Femur (tissue), 1 donor: ENCODE results near the gene PASK.

Experiments used
- DNase-seq: peaks from one replicate; pipeline ENCODE4 v3.0.0-alpha.2; 2017

The PASK gene

DNA sequence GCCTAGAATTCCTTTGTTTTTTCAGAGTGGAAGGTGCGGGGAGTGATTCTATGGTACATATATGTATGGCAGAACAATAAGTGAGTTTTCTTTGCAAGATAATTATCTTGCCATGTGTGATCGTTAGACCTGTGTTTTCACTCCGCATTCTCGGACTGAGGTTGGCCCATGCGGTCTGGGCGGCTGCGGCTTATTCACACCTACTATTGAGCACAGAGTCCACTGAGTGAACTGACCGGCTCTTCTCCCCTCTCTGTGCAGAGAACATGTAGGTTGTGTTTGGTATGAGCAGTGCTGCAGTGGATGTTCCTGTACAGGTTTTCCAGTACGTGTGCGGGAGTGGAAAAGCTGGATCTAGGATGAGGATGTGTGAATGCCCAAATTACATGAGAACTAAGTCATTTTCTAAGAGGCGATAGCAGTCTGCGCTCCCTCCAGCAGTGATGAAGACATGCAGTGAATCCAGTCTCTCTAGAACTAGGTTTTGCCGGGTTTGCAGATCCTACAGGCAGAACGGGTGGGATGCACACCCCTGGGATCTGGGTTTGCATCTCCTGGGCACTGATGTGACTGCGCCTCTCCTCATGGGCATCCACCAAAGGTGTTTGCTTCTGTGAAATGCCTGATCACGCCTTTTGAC is 74.3 kb downstream of the PASK start:
- DNase-seq, result no peak

DNA sequence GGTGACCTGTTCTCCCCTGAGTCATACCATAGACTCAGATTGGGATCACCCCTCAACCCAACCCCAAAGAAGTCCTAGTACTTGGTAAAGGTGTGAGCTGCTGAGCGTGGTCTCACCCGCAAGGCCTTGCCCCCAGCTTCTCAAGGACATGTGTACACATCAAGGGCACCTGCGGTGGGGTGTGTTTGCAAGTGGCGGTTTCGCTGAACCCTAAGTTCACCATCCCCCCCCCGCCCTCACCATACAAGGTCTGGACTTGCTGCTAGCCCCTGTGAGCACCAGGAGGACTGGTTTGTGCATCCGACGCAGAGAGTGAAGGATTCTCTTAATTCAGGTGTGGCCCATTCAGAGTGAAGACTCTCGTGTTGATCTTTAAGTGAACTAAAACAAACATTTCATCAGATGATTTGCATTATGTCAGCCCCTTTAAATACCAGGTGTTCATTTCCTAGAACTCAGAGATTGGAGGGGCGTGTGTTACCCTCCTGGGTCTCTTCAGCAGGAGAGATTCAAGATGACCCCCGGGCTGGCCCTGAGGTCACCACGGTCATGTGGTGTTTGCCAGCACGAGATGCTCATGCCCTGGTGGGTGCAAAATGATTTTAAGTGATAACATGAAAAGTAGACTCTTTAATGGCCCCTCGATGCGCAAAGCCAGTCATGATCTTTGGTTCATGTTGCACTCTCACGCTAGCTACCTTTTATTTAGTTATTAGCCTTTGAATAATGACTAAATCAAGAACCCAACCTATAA is 75.0 kb downstream of the PASK start:
- DNase-seq, result no peak

DNA sequence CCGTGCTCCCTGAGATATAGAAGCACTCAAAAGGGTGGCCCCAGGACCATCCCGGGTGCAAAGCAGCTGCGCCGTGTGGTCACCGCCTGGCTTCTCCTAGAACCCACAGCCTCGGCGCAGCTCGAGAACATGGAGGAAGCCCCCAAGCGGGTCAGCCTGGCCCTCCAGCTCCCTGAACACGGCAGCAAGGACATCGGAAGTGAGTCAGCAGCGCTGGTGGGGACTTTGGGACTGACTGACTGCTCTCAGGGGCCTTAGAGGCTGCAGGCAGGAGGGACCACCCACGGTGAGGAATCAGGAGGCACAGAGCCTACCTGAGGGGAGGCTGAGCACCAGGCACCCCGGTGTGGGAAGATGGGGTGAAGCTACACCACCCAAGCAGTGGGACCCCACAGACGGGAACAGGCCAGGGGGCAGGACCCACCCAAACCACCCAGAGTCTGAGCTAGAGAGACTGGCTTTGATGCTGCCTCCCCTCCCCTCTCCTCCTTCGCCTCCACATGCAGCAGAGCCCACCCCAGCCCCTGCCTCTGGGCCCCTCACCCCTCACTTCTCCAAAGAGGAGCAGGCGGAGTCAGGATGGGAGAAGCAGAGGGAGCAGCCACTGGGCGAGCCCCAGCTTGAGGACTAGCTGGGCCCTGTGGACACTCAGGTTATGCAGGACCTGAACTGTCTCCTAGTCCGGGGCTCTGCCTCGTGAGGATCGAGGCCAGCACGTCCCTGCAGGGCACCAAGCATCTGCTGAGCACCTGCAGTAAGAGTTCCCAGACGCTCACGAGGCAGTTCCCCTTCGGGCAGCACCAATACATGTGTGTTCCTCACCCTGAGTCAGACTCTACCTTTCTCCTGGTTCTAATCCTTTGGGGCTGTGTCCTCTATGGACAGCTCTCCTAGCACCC is 75.9 kb downstream of the PASK start:
- no peak for DNase-seq

DNA sequence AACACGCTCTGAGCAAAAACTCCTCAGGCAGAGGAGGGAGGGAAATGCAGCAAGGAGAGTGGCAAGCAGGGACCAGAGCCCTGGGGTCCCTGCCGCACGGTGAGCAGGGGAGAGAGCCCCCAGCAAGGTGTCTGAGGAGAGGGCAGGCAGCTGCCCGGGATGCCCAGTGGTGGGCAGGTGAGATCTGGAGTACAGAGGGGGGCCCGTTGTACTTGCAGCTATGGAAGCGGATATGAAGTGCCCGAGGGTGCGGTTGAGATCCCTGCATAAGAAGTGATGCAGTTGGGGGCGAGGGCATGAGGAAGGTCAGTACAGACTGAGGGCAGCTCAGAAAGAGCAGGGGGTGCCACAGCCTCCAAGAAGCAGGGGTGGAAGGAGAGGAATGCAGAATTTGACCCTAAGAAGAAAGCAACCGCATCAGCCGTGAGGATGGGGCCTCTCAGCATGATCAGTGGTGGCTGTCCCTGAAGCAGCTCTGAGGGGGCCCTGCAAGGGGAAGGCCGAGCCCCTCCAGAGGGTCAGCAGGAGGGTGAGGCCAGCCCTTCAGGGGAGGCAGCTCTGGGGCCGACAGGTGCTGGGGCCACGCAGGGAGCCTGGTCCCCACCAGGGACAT is 76.6 kb downstream of the PASK start:
- DNase-seq, result no peak

DNA sequence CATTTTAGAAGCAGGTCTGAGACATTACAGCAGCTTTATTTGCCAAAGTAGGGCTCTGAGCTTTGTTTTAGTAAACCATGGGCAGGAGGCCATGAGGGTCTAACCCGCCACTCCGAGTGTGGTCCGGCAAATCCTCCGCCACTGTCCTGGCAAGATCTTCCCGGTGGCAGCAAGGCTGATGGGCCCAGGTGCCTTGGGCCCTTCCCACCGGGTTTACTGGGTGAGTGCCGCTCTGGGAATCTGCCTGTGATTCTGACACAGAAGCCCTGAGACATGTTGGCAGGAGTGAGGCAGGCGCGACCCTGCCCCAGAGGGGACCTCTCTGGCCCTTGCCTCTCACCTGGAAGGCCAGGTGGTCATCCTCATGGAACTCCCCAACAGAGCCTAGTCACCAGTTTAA is 77.1 kb downstream of the PASK start:
- no peak for DNase-seq

DNA sequence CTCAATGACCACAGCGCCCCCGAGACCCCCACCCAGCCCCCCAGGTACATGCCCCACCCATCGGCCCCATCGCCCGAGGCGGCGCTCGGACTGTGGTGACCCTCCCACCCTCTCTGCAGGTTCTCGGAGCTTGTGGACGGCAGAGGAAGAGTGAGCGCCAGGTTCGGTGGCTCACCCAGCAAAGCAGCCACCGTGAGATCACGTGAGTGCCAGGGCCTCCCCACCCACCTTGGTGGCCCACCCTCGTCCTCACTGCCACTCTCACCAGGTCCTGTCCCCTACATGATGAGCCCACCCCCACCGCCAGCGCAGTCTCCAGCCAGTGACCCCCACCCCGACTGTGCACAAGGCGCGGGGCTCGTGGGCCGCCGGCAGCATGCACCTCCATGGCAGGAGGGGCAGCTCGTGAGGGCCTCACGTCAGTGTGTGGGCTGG is 77.6 kb downstream of the PASK start:
- DNase-seq, result no peak

DNA sequence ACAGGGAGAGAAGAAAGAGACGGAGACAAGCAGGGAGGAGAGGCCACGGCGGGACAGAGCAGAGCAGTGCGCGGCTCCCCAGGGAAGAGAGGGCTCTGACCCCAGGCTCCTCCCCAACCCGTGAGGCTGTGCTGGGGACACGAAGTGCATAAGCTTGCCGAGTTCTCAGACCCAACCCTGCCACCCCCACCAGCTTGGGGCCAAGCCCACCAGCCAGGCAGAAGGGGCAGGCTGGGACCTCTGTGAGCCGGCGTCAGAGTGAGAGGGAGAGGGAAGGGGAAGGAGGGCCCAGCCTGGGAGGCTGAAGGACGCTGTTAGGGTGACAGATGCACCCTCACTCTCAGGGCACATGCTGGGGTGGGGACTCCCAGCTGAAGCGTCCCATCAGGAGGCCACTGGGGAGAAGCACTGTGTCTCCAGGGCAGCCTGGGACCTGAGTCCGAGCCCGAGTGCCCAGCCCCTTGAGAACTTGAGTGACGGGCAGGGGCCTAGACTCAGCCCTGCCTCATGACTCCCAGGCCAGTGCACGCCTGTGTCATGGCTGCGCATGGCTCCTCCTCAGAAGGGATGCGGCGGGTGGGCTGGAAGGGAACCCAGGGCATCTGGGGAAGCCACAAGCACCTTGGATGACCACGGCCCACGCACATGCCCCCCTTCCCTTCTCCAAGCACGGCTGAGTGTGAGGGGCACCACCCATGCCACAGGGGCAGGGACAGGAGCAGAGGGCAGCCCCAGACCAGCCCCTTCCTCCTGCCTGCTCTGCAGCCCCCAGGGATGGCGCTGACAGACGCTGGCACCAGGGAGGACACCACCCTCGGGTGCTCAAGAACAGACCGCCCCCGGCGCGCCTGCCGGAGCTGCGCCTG is 78.2 kb downstream of the PASK start:
- DNase-seq, result no peak

DNA sequence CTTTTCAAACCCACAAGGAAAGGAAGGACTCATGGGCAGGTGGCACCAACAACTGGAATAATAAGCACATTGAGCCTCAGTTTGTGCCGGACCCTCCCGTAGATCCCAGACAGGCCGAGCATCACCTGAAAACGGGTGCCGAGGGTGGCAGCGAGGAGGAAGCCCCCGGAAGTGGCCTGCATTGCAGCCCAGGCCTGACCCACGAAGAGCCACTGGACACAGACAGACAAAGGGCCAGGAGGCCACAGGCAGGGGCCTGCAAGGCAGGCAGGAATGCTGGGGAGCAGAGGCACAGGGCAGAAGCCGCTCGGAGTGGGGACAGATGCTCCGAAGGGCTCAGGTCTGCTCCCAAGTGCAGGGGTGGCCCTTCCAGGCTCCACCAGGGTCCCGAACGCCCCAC is 78.9 kb downstream of the PASK start:
- no peak for DNase-seq

DNA sequence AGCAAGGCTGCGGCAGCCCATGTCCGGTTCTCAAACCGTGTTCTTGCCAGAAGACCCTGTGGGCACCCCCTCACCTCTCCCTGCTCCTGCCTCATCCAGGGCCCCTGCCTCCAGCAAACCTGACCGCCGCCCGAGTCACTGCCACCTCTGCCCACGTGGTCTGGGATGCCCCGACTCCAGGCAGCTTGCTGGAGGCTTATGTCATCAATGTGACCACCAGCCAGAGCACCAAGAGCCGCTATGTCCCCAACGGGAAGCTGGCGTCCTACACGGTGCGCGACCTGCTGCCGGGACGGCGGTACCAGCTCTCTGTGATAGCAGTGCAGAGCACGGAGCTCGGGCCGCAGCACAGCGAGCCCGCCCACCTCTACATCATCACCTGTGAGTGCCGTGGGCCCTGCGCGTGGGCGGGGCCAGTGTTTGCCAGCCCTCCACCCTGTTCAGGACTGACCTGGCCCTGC is 79.4 kb downstream of the PASK start:
- DNase-seq, result no peak

DNA sequence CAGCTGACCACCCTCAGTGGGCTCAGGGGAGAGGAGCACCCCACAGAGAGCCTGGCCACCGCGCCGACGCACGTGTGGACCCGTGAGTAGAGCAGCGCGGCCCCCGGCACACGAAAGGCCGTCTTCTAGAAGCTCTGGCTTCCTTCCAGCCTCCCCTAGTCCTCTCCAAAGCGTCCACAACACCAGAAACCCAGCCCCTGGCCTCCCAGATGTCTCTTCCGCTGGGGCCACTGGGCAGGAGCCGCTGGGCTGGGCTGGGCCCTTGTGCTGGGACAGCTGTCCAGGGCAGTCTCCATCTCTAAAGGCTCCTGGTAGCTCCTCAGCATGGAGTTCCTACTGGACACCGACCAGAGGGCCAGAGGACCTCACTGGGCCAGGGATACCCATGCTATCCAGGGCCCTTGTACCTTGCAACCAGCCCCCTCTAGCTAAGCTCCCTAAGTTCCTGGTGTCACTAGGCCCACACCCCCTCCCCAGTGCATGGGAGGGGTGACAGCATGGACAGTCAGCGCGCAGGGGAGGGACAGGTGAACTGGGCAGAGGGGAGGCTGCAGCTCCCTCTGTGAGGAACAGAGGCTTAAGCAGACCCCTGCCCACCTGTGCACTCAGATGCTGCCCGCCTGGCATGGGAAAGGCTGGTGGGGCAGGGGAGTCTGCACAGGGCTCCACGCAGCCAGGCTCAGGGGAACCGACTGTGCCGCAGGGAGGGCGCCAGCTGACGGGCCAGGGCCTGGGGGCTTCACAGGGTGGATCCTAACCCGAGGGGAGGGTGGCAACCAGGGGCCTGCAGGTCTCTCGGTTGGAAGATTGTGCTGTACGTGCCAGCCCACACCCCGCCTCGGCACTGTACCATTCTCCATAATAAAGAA is 80.1 kb downstream of the PASK start:
- DNase-seq, result no peak

DNA sequence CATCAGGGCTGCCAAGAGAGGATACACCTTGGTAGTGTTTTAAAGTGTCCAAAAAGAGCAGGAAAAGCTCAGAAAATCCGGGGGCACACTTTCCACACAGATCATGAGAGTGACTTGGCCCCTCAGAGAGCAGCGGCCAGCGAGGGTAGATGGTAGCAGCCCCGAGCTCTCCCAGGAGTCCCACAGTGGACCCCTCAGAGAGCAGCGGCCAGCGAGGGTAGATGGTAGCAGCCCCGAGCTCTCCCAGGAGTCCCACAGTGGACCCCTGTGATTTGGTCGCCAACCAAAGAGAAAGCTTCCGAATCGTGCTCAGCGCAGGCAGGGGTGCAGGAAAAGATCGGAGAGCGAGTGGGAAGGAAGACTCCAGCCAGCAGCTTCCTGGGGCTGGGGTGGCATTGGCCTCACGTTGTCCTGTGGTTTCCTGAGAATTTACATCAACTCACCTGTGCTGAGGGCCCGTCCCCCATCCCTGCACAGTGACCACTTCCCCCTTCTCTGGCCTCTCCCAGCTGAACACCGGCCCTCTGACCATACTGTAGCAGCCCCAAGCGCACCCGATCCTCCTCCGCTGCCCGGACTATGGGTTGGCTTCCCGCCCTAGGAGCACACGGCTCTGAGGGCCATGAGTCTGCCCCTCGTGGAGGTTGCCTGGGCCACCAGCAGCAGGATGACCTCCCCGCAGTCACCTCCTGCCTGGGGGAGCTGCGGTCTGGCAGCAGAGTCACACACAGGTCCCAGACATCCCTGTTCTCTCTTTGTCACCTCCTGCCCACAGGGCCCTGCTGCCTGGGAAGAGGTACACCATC is 80.9 kb downstream of the PASK start:
- DNase-seq, result no peak

DNA sequence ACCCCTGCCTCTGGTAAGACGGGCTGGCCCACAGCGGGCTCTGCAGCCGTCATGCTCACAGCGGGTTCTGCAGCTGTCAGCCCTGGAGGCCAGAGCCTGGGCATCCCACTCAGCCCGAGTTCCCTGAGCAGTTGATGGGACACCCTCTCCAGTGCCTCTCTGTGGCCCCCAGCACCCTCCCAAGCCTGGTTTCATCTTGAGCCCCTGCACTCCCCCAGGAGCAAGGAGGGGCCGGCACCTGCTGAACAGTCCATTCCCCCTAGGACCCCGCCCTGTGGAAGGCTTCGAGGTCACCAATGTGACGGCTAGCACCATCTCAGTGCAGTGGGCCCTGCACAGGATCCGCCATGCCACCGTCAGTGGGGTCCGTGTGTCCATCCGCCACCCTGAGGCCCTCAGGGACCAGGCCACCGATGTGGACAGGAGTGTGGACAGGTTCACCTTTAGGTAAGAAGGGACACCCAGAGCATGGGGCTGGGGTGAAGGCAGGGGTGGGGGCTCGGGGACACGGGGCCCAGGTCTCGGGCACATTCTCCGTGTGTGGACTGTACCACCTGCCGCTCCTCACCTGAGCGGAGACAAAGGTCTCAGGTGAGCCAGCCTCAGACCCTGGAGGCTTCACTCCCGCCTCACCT is 81.7 kb downstream of the PASK start:
- no peak for DNase-seq

DNA sequence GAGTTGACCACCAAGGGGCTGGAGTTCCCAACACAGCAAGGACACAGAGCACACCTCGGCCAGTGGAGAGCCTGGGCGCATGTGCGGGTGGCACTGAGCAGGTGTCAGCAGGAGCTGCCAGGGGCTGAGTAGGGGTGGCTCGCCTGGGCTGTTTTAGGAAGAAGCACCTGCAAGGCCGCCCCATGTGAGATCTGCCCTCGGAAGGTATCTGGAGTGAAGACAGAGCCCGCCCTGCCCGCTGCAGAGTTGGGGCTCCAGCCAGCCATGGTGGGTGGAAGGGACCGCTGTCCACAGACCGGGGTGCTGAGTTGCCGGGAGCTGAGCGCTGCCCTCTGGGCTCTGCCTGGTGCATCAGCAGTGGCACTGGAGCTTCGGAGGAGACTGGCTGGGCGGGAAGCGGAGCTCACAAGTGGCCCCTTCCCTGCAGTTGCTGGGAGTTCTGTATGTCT is 82.4 kb downstream of the PASK start:
- no peak for DNase-seq

DNA sequence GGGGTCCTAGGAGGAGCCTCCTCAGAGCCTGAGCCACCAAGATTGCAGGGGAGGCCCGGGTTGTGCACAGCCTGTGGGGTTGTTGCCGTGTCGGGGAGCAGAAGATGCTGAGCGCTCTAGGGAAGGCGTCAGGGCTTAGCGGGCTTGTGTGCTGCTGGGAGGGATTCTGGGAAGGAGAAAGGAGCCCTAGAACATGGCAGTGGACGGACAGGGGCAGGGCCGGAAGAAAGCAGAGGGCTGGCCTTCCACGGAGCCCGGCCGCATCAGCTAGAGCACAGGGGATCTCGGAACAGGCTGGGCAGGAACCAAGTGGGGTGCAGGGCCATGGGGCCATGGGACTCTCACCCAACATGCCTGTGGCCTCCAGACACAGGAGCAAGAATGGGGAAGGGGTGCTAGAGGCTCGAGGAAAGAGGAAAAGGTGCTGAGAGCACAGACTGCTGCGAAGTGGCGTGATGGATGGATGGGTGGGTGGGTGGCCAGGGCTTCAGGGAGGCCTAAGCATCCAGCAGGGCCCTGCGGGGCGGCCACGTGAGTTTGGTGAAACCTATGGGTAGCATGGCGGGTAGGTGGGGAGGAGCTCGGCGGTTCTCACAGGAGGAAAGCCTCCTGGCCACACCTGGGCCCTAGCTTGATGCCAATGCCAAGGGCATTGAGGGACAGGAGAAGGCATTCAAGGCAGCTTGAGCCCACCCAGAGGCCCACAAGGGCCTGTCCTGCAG is 82.9 kb downstream of the PASK start:
- no peak for DNase-seq

DNA sequence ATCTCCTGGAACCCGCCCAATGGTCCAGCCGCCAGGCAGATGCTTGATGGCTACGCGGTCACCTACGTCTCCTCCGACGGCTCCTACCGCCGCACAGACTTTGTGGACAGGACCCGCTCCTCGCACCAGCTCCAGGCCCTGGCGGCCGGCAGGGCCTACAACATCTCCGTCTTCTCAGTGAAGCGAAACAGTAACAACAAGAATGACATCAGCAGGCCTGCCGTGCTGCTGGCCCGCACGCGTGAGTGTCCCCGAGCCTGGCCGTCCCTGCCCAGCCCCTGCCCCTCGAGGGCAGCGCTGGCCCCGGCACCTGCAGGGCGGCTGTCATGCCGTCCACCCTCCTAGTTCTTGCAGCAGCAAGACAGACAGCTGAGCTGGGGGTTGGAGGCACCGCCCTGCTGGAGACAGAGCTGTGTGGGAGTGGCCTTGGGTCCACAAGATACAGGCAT is 83.9 kb downstream of the PASK start:
- no peak for DNase-seq

DNA sequence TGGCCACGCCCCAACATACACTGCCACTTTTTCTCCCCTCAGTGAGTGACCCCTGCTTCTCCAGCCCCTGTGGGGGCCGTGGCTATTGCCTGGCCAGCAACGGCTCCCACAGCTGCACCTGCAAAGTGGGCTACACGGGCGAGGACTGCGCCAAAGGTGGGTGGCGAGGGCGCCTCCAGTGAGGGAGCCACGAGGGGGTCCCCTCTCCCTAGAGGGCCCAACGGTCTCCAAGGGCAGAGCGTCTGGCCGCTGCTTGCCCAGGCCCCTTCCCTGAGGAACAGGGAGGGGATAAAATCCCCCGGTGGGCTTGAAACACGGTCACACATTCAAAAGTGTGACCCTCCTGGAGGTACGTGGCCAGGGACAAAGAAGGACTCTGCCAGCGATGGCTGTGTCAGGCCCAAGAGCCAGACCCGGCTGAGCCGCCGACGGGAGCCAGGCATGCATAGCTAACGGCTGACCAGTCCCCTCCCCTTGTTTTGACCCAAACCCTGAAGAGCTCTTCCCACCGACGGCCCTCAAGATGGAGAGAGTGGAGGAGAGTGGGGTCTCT is 84.4 kb downstream of the PASK start:
- DNase-seq, result peak; percentile 8

DNA sequence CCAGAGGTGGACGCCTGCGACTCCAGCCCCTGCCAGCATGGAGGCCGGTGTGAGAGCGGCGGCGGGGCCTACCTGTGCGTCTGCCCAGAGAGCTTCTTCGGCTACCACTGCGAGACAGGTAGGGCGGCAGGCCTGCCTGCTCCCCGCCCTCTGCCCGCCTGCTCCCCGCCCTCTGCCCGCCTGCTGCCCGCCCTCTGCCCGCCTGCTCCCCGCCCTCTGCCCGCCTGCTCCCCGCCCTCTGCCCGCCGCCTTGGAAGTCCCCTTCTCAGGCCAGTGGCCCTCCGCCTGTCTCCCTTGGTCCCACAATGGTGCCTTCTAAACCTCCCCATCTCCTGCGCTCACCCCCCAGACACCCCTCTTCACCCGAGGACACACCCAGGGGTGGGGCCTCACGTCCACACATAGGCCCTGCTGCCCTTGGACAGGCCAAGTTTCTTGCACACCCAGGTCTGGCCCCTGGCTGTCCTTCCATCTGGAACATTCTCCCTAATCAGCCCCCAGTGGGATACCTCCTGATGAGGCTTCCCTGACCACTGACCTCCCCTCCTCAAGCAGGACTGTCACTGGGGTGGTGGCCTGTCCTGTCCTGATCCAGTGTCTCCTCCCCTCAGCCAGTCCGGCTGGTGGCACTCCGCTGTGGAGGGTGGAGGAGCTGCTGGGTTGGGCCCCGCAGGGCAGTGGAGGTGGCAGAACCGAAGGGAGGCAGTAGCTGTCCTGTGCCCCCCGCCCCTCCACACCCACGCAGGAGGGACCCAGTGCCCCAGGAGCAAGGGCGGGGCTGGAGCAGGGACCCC is 85.1 kb downstream of the PASK start:
- DNase-seq, result peak; percentile 24

DNA sequence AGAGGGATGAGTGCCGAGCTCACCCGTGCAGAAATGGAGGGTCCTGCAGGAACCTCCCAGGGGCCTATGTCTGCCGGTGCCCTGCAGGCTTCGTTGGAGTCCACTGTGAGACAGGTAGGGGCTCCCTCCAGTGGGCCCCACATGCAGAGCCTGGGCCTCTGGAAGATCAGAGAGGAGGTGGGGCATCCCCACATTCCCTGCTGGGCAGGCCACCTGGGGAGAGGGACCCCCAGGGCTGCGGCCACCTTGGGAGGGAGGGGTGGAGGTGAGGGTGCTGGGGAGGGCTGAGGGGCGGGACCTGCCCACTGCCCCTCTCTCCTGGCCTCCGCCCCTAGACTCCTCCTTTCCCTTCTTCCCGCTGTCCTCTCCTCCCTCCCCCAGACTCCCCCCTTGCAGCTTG is 85.7 kb downstream of the PASK start:
- DNase-seq, result peak; percentile 18
